ENCODE results near the gene LYPD3. TPM values are rescaled to one million over a fixed set of nuclear protein-coding genes. Genes with fewer than 3 reads are reported as not detected.

Gene LYPD3
- polyA plus RNA-seq, 1 donor (not counting 4 experiments of a cell fraction or from before 2014, with no cell fraction given) = 163 TPM

DNA sequence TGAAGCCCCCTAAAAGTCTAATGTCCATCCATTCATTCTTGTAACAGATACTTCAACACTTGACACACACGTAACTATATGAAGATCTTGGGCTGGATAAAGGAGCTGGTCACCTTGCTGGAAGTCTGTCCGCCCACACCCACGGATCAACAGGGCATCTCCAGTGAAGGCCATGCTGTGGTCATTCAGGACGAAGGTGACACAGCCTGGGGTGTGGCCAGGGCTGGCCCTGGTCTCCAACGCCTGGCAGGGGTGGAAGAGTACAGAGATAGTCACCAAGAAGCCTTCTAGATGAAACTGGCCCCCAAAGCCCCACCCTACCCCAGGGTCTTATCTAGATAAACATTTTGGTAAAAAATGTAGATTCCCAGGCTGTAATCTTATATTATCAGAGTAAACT, 45.9 kb upstream of the LYPD3 start:
- Histone ChIP-seq H3K9me3 (ENCODE audit: control insufficient read depth, low read depth, low read length) (no peaks in the 10 kb centered on the region), H3K4me3 (ENCODE audit: control insufficient read depth in 2 of 3, extremely low read depth in 1 of 3, insufficient read depth in 2 of 3, low read depth in 1 of 3, low read length in 3 of 3) (no peak overlapping the region), H3K4me1 (ENCODE audit: control insufficient read depth, extremely low read depth, insufficient read depth, low read length) (no peaks in the 10 kb centered on the region), H3K36me3 (ENCODE audit: control insufficient read depth in 2 of 2, extremely low read depth in 1 of 2, insufficient read depth in 2 of 2, low read length in 2 of 2) (peaks cover 17 to 29% of the 10 kb centered on the region in 2 experiments), H3K27ac (ENCODE audit: control insufficient read depth, insufficient read depth, low read length) (no peak overlapping the region), H3K9ac (ENCODE audit: control insufficient read depth, extremely low read depth, insufficient read depth, low read length) (no peak overlapping the region), H4K20me1 (ENCODE audit: control insufficient read depth, extremely low read depth, insufficient read depth, low read length) (no peaks in the 10 kb centered on the region), H2AFZ (ENCODE audit: control insufficient read depth, low read length) (no peak overlapping the region), H3K4me2 (ENCODE audit: control insufficient read depth, extremely low read depth, insufficient read depth, low read depth, low read length) (no peak overlapping the region), H3K27me3 (ENCODE audit: control insufficient read depth, extremely low read depth, insufficient read depth, low read length) (no peaks in the 10 kb centered on the region), H3K79me2 (ENCODE audit: control insufficient read depth, insufficient read depth, low read length) (peaks cover 4% of the 10 kb centered on the region), H3K9me1 (ENCODE audit: control insufficient read depth, extremely low read depth, insufficient read depth, low read length) (no peaks in the 10 kb centered on the region)
- dilution Hi-C loops (cut with MboI; ENCODE audit: extremely low pct_ligation_motif_present, low sequenced_read_pairs) = no loop called here
- TF ChIP-seq EZH2 (IDR thresholded peaks at IDR 0.05; ENCODE audit: low read length) (no peak), CTCF (optimal IDR thresholded peaks at IDR 0.05 in 1 of 3, IDR thresholded peaks at IDR 0.05 in 1 of 3, conservative IDR thresholded peaks at IDR 0.05 in 1 of 3; ENCODE audit: extremely low read depth in 1 of 3, insufficient read depth in 2 of 3, low read length in 3 of 3) (no peak)
- no peak for DNase-seq (ENCODE audit: low read depth, low spot score)
- no peak for FAIRE-seq

DNA sequence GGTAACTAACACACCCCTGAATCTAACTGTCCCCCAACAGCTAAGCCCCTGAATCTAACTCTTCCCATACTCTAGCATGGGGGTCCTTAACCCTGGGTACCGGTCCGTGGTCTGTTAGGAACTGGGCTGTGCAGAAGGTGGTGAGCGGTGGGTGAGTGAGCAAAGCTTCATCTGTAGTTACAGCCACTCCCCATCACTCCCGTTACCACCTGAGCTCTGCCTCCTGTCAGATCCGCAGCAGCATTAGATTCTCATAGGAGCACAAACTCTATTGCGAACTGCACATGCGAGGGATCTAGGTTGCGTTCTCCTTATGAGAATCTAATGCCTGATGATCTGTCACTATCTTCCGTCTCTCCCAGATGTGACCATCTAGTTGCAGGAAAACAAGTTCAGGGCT, 45.3 kb upstream of the LYPD3 start:
- Histone ChIP-seq H3K4me2 (ENCODE audit: control insufficient read depth, extremely low read depth, insufficient read depth, low read depth, low read length) (no peak overlapping the region), H3K4me3 (ENCODE audit: control insufficient read depth in 2 of 3, extremely low read depth in 1 of 3, insufficient read depth in 2 of 3, low read depth in 1 of 3, low read length in 3 of 3) (no peak overlapping the region), H3K9me1 (ENCODE audit: control insufficient read depth, extremely low read depth, insufficient read depth, low read length) (no peaks in the 10 kb centered on the region), H3K27me3 (ENCODE audit: control insufficient read depth, extremely low read depth, insufficient read depth, low read length) (no peaks in the 10 kb centered on the region), H3K9ac (ENCODE audit: control insufficient read depth, extremely low read depth, insufficient read depth, low read length) (no peak overlapping the region), H2AFZ (ENCODE audit: control insufficient read depth, low read length) (no peak overlapping the region), H3K27ac (ENCODE audit: control insufficient read depth, insufficient read depth, low read length) (no peak overlapping the region), H3K4me1 (ENCODE audit: control insufficient read depth, extremely low read depth, insufficient read depth, low read length) (no peaks in the 10 kb centered on the region), H3K9me3 (ENCODE audit: control insufficient read depth, low read depth, low read length) (no peaks in the 10 kb centered on the region), H3K36me3 (ENCODE audit: control insufficient read depth in 2 of 2, extremely low read depth in 1 of 2, insufficient read depth in 2 of 2, low read length in 2 of 2) (peaks cover 17 to 31% of the 10 kb centered on the region in 2 experiments), H4K20me1 (ENCODE audit: control insufficient read depth, extremely low read depth, insufficient read depth, low read length) (no peaks in the 10 kb centered on the region), H3K79me2 (ENCODE audit: control insufficient read depth, insufficient read depth, low read length) (peaks cover under 1% of the 10 kb centered on the region)
- dilution Hi-C loops (cut with MboI; ENCODE audit: extremely low pct_ligation_motif_present, low sequenced_read_pairs) = no loop called here
- DNase-seq (ENCODE audit: low read depth, low spot score) (no peak), FAIRE-seq (no peak)
- no peak for TF ChIP-seq CTCF (optimal IDR thresholded peaks at IDR 0.05 in 1 of 3, IDR thresholded peaks at IDR 0.05 in 1 of 3, conservative IDR thresholded peaks at IDR 0.05 in 1 of 3; ENCODE audit: extremely low read depth in 1 of 3, insufficient read depth in 2 of 3, low read length in 3 of 3)

Measured in keratinocyte (primary cell).